Endothelial cell of umbilical vein (primary cell): ENCODE data around the gene SBK3. TPM values are rescaled to one million over a fixed set of nuclear protein-coding genes. Genes with fewer than 3 reads are reported as not detected.

Source experiments
- BruUV-seq: library from RNA; stranded (reverse); fragments of 400-500 nt; replicated peaks from 2 replicates; lab custom pipeline; 2021; lab: Mats Ljungman, UMichigan
- CTCF ChIA-PET: fragments of 300-600, 350-600 bp; sonication (Branson Sonifier 250); formaldehyde crosslinking; loops from one replicate; lab custom pipeline; 2021; ENCODE audit warnings: antibody characterized with exemption, inconsistent platforms; lab: Charles Lee
- POLR2A ChIA-PET: fragments of 300-600, 350-600 bp; sonication (Branson Sonifier 250); formaldehyde crosslinking; loops from one replicate; lab custom pipeline; 2021; ENCODE audit warnings: antibody characterized with exemption, inconsistent platforms; lab: Charles Lee
- DNase-seq: peaks from one replicate; pipeline ENCODE4 v3.0.0-alpha.2; 2011; ENCODE audit warnings: low read depth, low spot score
- FAIRE-seq: peaks from 2 replicates; lab custom pipeline; 2011; peaks lifted over from hg19 to GRCh38; lab: Jason Lieb, UNC
- H2AFZ ChIP-seq: 2 replicates; pipeline ENCODE4 v1.6.0; 2012; ENCODE audit warnings: low read depth, low read length, control low read depth, inconsistent platforms
- H3K27ac ChIP-seq: 2 replicates; pipeline ENCODE4 v1.5.1; 2011; ENCODE audit warnings: low read depth, mild to moderate bottlenecking, control low read depth, low read length, moderate library complexity; ENCODE audit not compliant: insufficient read depth
- H3K27me3 ChIP-seq, 2 experiments: 2 replicates each; pipeline versions ENCODE4 v1.6.0 to v1.6.1; 2011; ENCODE audit warnings: low read length in 2 of 2, mixed read lengths in 1 of 2; ENCODE audit not compliant: control insufficient read depth in 2 of 2, insufficient read depth in 2 of 2
- H3K36me3 ChIP-seq, 2 experiments: 2 replicates in 1 of 2; 3 replicates in 1 of 2; pipeline ENCODE4 v1.5.1; 2011; ENCODE audit warnings: low read length in 2 of 2, mild to moderate bottlenecking in 1 of 2, moderate library complexity in 1 of 2; ENCODE audit not compliant: control insufficient read depth in 2 of 2, insufficient read depth in 2 of 2; ENCODE audit errors: extremely low read depth in 1 of 2
- H3K4me1 ChIP-seq: 3 replicates; pipeline ENCODE4 v1.5.1; 2011; ENCODE audit warnings: mild to moderate bottlenecking, low read length; ENCODE audit not compliant: control insufficient read depth, insufficient read depth; ENCODE audit errors: extremely low read depth
- H3K4me2 ChIP-seq: 2 replicates; pipeline ENCODE4 v1.6.1; 2011; ENCODE audit warnings: low read length, control low read depth, mixed read lengths; ENCODE audit not compliant: insufficient read depth
- H3K4me3 ChIP-seq, 3 experiments: fragments of 200-600 bp in 1 of 3; sonication (generic), shearing (Covaris generic) in 1 of 3; replicated peaks in 1 of 3; 2 replicates each; pipeline ENCODE4 v1.5.1; 2011 to 2016; ENCODE audit warnings: control low read depth in 3 of 3, low read length in 3 of 3, mild to moderate bottlenecking in 2 of 3, inconsistent platforms in 1 of 3, low read depth in 1 of 3, moderate library complexity in 1 of 3; ENCODE audit not compliant: insufficient read depth in 1 of 3
- H3K79me2 ChIP-seq: 2 replicates; pipeline ENCODE4 v1.6.0; 2012; ENCODE audit warnings: low read length, inconsistent platforms; ENCODE audit not compliant: control insufficient read depth, insufficient read depth
- H3K9ac ChIP-seq: replicated peaks from 2 replicates; pipeline ENCODE3; 2011; ENCODE audit warnings: low read length, control low read depth; ENCODE audit not compliant: insufficient read depth; ENCODE audit errors: extremely low read depth
- H3K9me1 ChIP-seq: replicated peaks from 3 replicates; pipeline ENCODE4 v1.6.0; 2011; ENCODE audit warnings: mild to moderate bottlenecking, low read length; ENCODE audit not compliant: control insufficient read depth, insufficient read depth; ENCODE audit errors: extremely low read depth
- H3K9me3 ChIP-seq: replicated peaks from 2 replicates; pipeline ENCODE4 v1.5.1; 2012; ENCODE audit warnings: low read length, inconsistent platforms; ENCODE audit not compliant: control insufficient read depth, insufficient read depth
- H4K20me1 ChIP-seq: replicated peaks from 2 replicates; pipeline ENCODE3; 2011; ENCODE audit warnings: mild to moderate bottlenecking, low read length; ENCODE audit not compliant: control insufficient read depth, insufficient read depth; ENCODE audit errors: extremely low read depth
- EZH2 ChIP-seq: IDR thresholded peaks from 2 replicates; pipeline ENCODE4 v1.6.1; 2012; ENCODE audit warnings: borderline replicate concordance, low read depth, mild to moderate bottlenecking, moderate library complexity, low read length, inconsistent platforms; ENCODE audit not compliant: severe bottlenecking
- FOS ChIP-seq: IDR thresholded peaks from 2 replicates; pipeline ENCODE4 v1.6.1; 2011; ENCODE audit warnings: mild to moderate bottlenecking, low read length, moderate library complexity, borderline replicate concordance; ENCODE audit not compliant: insufficient read depth
- GATA2 ChIP-seq: IDR thresholded peaks from 2 replicates; pipeline ENCODE4 v1.7.0; 2011; ENCODE audit warnings: low read depth, mild to moderate bottlenecking, moderate library complexity, mixed read lengths, low read length; ENCODE audit not compliant: insufficient read length, insufficient read depth
- JUN ChIP-seq: IDR thresholded peaks from 2 replicates; pipeline ENCODE4 v1.6.1; 2011; ENCODE audit warnings: borderline replicate concordance, low read depth; ENCODE audit not compliant: insufficient read length, insufficient read depth
- MAX ChIP-seq: IDR thresholded peaks from 2 replicates; pipeline ENCODE4 v1.6.1; 2011; ENCODE audit not compliant: insufficient read depth, insufficient read length
- MYC ChIP-seq: IDR thresholded peaks from one replicate; pipeline ENCODE4 v1.6.1; 2011; ENCODE audit warnings: mild to moderate bottlenecking, low read depth, low read length
- POLR2A ChIP-seq: IDR thresholded peaks from 2 replicates; pipeline ENCODE4 v1.6.1; 2012; ENCODE audit warnings: low read depth, mild to moderate bottlenecking, control low read depth, low read length
- POLR2AphosphoS5 ChIP-seq: IDR thresholded peaks from 2 replicates; pipeline ENCODE4 v1.6.1; 2012; ENCODE audit warnings: low read depth, mild to moderate bottlenecking, control low read depth, low read length, moderate library complexity; ENCODE audit not compliant: insufficient read depth
- dilution Hi-C: fragments of 300-500 bp; cut with MboI; formaldehyde crosslinking; loops from one replicate; pipeline ENCODE4 v1.15.0; 2019; ENCODE audit warnings: low sequenced_read_pairs; ENCODE audit not compliant: extremely low pct_ligation_motif_present
- intact Hi-C: fragments of 100-400 bp; cut with micrococcal nuclease; formaldehyde crosslinking; loops from one replicate; pipeline ENCODE4 v1.10.0; 2022
- polyA plus RNA-seq, 4 experiments: library from polyadenylated mRNA; depleted of rRNA in 3 of 4; stranded (reverse) in 3 of 4; unstranded in 1 of 4; fragments of >200 nt; gene quantifications; 2 replicates each; pipeline versions ENCODE4 v1.2.1 to v1.2.3, GENCODE V29; 2011 to 2012; ENCODE audit warnings: missing spikeins in 1 of 4
- total RNA-seq: library from RNA; stranded (reverse); gene quantifications from 2 replicates; pipeline ENCODE4 v1.2.3, GENCODE V29; 2021
- TF ChIP-seq, protein P1 (sequence below), 2 donors: IDR thresholded peaks; 1 replicate in 1 of 2; 2 replicates in 1 of 2; pipeline ENCODE4 v1.5.1; 2011; ENCODE audit warnings: low read length in 2 of 2, mild to moderate bottlenecking in 2 of 2, moderate library complexity in 2 of 2, control low read depth in 1 of 2, inconsistent platforms in 1 of 2, low read depth in 1 of 2; ENCODE audit not compliant: insufficient read depth in 1 of 2; ENCODE audit errors: extremely low read depth in 1 of 2

SBK3 gene
- total and polyA plus RNA-seq, 2 donors (not counting 3 experiments of a cell fraction or from before 2014, with no cell fraction given) = 0.18 to 0.62 TPM

DNA sequence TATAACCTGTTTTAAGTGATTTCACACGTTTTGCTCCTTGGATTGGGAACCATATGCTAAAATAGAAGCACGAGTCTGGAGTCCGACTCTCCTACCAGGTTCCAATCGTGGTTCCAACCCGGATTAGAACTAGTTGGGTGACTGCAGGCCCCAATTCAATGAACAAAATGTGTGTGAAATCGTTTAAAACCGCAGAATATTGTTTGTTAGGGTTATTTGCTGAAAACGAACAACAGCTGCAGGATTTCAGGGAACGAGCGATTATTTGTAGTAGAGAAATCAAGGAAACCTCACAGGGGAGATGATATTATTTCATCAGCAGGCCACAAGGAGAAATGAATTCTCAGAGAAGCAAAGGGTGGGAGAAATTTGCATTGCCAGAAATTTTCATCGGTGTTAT is 40.4 kb downstream of the SBK3 start:
- Histone ChIP-seq H3K4me1 (no peaks in the 10 kb centered on the region), H3K9me3 (no peaks in the 10 kb centered on the region), H2AFZ (no peak overlapping the region), H3K27me3 (peaks cover 0 to 1% of the 10 kb centered on the region in 2 experiments), H3K4me3 (no peak overlapping the region), H3K36me3 (no peaks in the 10 kb centered on the region), H3K27ac (no peak overlapping the region), H3K9ac (no peak overlapping the region), H3K9me1 (no peaks in the 10 kb centered on the region), H3K4me2 (no peak overlapping the region), H3K79me2 (no peaks in the 10 kb centered on the region), H4K20me1 (no peaks in the 10 kb centered on the region)
- TF ChIP-seq, protein P1, sequence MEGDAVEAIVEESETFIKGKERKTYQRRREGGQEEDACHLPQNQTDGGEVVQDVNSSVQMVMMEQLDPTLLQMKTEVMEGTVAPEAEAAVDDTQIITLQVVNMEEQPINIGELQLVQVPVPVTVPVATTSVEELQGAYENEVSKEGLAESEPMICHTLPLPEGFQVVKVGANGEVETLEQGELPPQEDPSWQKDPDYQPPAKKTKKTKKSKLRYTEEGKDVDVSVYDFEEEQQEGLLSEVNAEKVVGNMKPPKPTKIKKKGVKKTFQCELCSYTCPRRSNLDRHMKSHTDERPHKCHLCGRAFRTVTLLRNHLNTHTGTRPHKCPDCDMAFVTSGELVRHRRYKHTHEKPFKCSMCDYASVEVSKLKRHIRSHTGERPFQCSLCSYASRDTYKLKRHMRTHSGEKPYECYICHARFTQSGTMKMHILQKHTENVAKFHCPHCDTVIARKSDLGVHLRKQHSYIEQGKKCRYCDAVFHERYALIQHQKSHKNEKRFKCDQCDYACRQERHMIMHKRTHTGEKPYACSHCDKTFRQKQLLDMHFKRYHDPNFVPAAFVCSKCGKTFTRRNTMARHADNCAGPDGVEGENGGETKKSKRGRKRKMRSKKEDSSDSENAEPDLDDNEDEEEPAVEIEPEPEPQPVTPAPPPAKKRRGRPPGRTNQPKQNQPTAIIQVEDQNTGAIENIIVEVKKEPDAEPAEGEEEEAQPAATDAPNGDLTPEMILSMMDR (IDR thresholded peaks at IDR 0.05; ENCODE audit: extremely low read depth in 1 of 2, insufficient read depth in 1 of 2, low read depth in 1 of 2, low read length in 2 of 2) = no peak
- TF ChIP-seq GATA2 = no peak
- no peak for TF ChIP-seq MYC
- BruUV-seq = no TSS peak
- no peak for DNase-seq
- CTCF ChIA-PET = interaction anchor here (0.6 to 5.4 kb wide), 13 partner anchors 10 to 417 kb away, joined by 3 to 298 read pairs (median 14); partner anchors contain the start of genes NAT14, SSC5D, ZNF628 and ZNF865
- POLR2A ChIA-PET = no interaction called here
- no peak for FAIRE-seq
- dilution Hi-C loops = no loop called here
- intact Hi-C loops = loop anchor here (1.0 to 2.0 kb wide), 4 partner anchors 18 to 364 kb away; no protein-coding TSS in a partner anchor

DNA sequence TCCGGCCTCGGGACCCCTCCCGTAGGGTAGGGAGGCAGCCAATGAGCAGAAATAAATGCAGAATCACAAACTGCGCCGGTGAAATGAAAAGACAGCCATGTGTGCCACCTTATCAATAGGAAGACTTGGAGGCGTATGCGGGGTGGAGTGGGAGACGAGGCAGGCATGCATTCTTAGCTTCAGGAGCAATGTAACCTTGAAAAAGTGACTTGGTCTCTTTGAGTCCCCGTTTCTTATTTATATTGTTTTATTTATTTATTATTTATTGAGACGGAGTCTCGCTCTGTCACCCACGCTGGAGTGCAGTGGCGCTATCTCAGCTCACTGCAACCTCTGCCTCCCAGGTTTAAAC is 41.1 kb downstream of the SBK3 start:
- Histone ChIP-seq H3K9ac (no peak overlapping the region), H3K9me1 (no peaks in the 10 kb centered on the region), H3K27ac (no peak overlapping the region), H4K20me1 (no peaks in the 10 kb centered on the region), H3K4me2 (no peak overlapping the region), H2AFZ (no peak overlapping the region), H3K36me3 (no peaks in the 10 kb centered on the region), H3K9me3 (no peaks in the 10 kb centered on the region), H3K4me3 (no peak overlapping the region), H3K79me2 (no peaks in the 10 kb centered on the region), H3K27me3 (peaks cover 0 to 1% of the 10 kb centered on the region in 2 experiments), H3K4me1 (no peaks in the 10 kb centered on the region)
- DNase-seq (no peak), FAIRE-seq (no peak)
- no peak for TF ChIP-seq MYC
- TF ChIP-seq EZH2 = no peak
- TF ChIP-seq, protein P1 (IDR thresholded peaks at IDR 0.05; ENCODE audit: extremely low read depth in 1 of 2, insufficient read depth in 1 of 2, low read depth in 1 of 2, low read length in 2 of 2) = no peak
- no peak for TF ChIP-seq POLR2A
- no peak for TF ChIP-seq FOS
- no peak for TF ChIP-seq JUN
- TF ChIP-seq MAX = no peak
- TF ChIP-seq GATA2 = no peak
- TF ChIP-seq POLR2AphosphoS5 = no peak
- POLR2A ChIA-PET = interaction anchor here (0.7 to 1.4 kb wide), 3 partner anchors 16 to 37 kb away, joined by 3 to 7 read pairs (median 5); partner anchors contain the start of gene ZNF628
- CTCF ChIA-PET = interaction anchor here (0.6 to 5.4 kb wide), 48 partner anchors 8 to 623 kb away, joined by 3 to 298 read pairs (median 5); partner anchors contain the start of genes FIZ1, ISOC2, KMT5C and NAT14
- intact Hi-C loops (loop anchor here (1.0 to 2.0 kb wide), 4 partner anchors 17 to 363 kb away; no protein-coding TSS in a partner anchor), dilution Hi-C loops (no loop called here)
- no TSS peak for BruUV-seq
